ENCODE results near the gene UCHL5. TPM values are rescaled to one million over a fixed set of nuclear protein-coding genes. Genes with fewer than 3 reads are reported as not detected.

Gene UCHL5
- total RNA-seq, 1 donor from 2014 or later = 20.4 TPM

DNA sequence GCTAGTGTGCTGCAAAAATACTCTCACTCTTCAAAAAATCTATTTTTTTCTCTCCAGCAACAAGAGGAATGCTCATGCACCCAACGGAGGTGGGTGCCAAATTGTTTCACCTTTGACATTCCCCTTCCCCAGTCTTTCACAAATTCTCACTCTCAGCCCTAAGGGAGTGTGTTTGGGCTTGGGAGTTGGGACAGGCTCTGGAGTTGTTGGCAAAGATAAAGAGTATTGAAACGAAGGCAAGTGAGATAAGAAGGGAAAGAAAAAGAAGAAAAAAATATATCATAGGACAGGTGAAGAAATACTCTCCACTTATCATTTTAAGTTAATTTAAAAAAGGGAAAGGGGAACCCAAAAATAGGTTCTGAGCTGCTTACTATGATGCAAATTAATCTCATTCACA lies 82.6 kb downstream of the UCHL5 start:
- Histone ChIP-seq H3K9ac (ENCODE audit: low read depth in 1 of 3, low read length in 3 of 3) (no peak overlapping the region), H3K4me1 (ENCODE audit: control insufficient read depth in 3 of 3, insufficient read depth in 3 of 3, low read length in 3 of 3) (no peaks in the 10 kb centered on the region), H3K4me3 (ENCODE audit: low read length in 3 of 3) (no peak overlapping the region), H3K9me3 (ENCODE audit: control insufficient read depth in 3 of 3, low read length in 3 of 3) (no peaks in the 10 kb centered on the region), H3K27ac (ENCODE audit: low read depth, low read length) (no peak overlapping the region), H3K27me3 (ENCODE audit: control insufficient read depth in 3 of 3, insufficient read depth in 3 of 3, low read length in 3 of 3) (no peaks in the 10 kb centered on the region), H3K36me3 (ENCODE audit: control insufficient read depth in 3 of 3, insufficient read depth in 3 of 3, low read length in 3 of 3) (no peaks in the 10 kb centered on the region)

DNA sequence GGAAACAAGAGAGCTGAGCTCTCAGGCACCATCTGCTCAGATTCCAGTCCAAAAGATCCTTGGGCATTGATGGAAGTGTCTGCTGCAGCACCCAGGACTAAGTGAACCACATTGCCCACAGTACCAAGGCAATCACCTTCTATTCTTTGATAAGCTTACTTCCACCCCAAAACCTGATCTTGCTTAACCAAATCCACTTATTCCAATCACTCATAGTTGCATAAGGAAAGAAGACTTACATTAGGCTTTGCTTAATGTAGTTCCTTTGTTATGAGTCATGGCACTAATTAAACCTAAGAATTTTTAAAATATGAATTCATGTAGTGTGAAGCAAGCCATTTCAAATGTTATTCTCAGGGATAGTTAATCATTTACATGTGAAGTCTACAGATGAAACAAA lies 84.5 kb downstream of the UCHL5 start:
- H3K36me3 ChIP-seq (ENCODE audit: control insufficient read depth in 3 of 3, insufficient read depth in 3 of 3, low read length in 3 of 3) = no peaks in the 10 kb centered on the region
- H3K27ac ChIP-seq (ENCODE audit: low read depth, low read length) = no peak overlapping the region
- no peaks in the 10 kb centered on the region for H3K27me3 ChIP-seq (ENCODE audit: control insufficient read depth in 3 of 3, insufficient read depth in 3 of 3, low read length in 3 of 3)
- H3K9me3 ChIP-seq (ENCODE audit: control insufficient read depth in 3 of 3, low read length in 3 of 3) = no peaks in the 10 kb centered on the region
- H3K4me3 ChIP-seq (ENCODE audit: low read length in 3 of 3) = no peak overlapping the region
- H3K4me1 ChIP-seq (ENCODE audit: control insufficient read depth in 3 of 3, insufficient read depth in 3 of 3, low read length in 3 of 3) = no peaks in the 10 kb centered on the region
- H3K9ac ChIP-seq (ENCODE audit: low read depth in 1 of 3, low read length in 3 of 3) = no peak overlapping the region

- Histone ChIP-seq H3K4me3 (ENCODE audit: low read length in 3 of 3) (no peak overlapping the region), H3K9me3 (ENCODE audit: control insufficient read depth in 3 of 3, low read length in 3 of 3) (no peaks in the 10 kb centered on the region), H3K36me3 (ENCODE audit: control insufficient read depth in 3 of 3, insufficient read depth in 3 of 3, low read length in 3 of 3) (no peaks in the 10 kb centered on the region), H3K9ac (ENCODE audit: low read depth in 1 of 3, low read length in 3 of 3) (no peak overlapping the region), H3K27me3 (ENCODE audit: control insufficient read depth in 3 of 3, insufficient read depth in 3 of 3, low read length in 3 of 3) (no peaks in the 10 kb centered on the region), H3K4me1 (ENCODE audit: control insufficient read depth in 3 of 3, insufficient read depth in 3 of 3, low read length in 3 of 3) (no peaks in the 10 kb centered on the region), H3K27ac (ENCODE audit: low read depth, low read length) (no peak overlapping the region)
Observed at GRCh38 chr1:192973988-192974387, 85.2 kb downstream of the UCHL5 start.

DNA sequence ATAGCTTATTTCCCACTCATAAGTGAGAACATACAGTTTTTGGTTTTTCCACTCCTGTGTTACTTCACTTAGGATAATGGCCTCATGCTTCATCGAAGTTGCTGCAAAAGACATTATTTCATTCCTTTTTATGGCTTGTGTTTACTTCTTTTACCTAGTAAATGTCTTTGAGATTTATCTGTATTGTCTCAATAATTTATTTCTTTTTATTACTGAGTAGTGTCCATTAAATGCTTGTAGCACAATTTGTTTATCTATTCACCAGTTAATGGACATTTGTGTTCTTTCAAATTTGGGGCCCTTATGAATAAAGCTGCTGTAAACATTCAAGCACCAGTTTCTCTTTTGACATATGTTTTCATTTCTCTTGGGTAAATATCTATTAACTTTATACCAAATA lies 86.0 kb downstream of the UCHL5 start:
- no peaks in the 10 kb centered on the region for H3K36me3 ChIP-seq (ENCODE audit: control insufficient read depth in 3 of 3, insufficient read depth in 3 of 3, low read length in 3 of 3)
- no peak overlapping the region for H3K4me3 ChIP-seq (ENCODE audit: low read length in 3 of 3)
- no peaks in the 10 kb centered on the region for H3K4me1 ChIP-seq (ENCODE audit: control insufficient read depth in 3 of 3, insufficient read depth in 3 of 3, low read length in 3 of 3)
- H3K9ac ChIP-seq (ENCODE audit: low read depth in 1 of 3, low read length in 3 of 3) = no peak overlapping the region
- H3K27ac ChIP-seq (ENCODE audit: low read depth, low read length) = no peak overlapping the region
- no peaks in the 10 kb centered on the region for H3K27me3 ChIP-seq (ENCODE audit: control insufficient read depth in 3 of 3, insufficient read depth in 3 of 3, low read length in 3 of 3)
- no peaks in the 10 kb centered on the region for H3K9me3 ChIP-seq (ENCODE audit: control insufficient read depth in 3 of 3, low read length in 3 of 3)

DNA sequence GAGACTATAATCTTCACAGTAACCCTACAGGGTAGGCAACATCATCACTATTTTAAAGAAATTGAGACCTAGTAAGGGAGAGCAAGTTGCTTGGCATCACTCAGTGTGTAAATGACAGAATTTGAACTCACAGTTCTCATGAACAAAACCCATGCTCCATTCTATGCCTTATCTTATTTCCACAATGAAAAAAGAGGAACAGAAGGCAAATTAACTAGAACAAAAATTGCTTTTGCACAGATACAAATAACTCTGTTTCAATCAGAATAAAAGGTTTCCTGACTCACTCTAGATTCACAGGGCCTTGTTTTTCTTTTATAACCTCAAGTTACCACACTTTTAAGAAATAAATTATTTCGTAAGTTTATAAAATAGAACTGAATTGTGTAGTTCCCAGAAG lies 90.1 kb downstream of the UCHL5 start:
- Histone ChIP-seq H3K27ac (ENCODE audit: low read depth, low read length) (no peak overlapping the region), H3K4me3 (ENCODE audit: low read length in 3 of 3) (no peak overlapping the region), H3K9ac (ENCODE audit: low read depth in 1 of 3, low read length in 3 of 3) (no peak overlapping the region)

GRCh38 chr1:192968323-192968722 lies 90.8 kb downstream of the UCHL5 start:
- no peaks in the 10 kb centered on the region for H3K27me3 ChIP-seq (ENCODE audit: control insufficient read depth in 3 of 3, insufficient read depth in 3 of 3, low read length in 3 of 3)
- H3K36me3 ChIP-seq (ENCODE audit: control insufficient read depth in 3 of 3, insufficient read depth in 3 of 3, low read length in 3 of 3) = no peaks in the 10 kb centered on the region
- H3K9ac ChIP-seq (ENCODE audit: low read depth in 1 of 3, low read length in 3 of 3) = no peak overlapping the region
- no peaks in the 10 kb centered on the region for H3K9me3 ChIP-seq (ENCODE audit: control insufficient read depth in 3 of 3, low read length in 3 of 3)
- H3K27ac ChIP-seq (ENCODE audit: low read depth, low read length) = no peak overlapping the region
- no peak overlapping the region for H3K4me3 ChIP-seq (ENCODE audit: low read length in 3 of 3)
- no peaks in the 10 kb centered on the region for H3K4me1 ChIP-seq (ENCODE audit: control insufficient read depth in 3 of 3, insufficient read depth in 3 of 3, low read length in 3 of 3)

More for the DNA sequence above, 90.1 kb downstream of the UCHL5 start:
- Histone ChIP-seq H3K36me3 (ENCODE audit: control insufficient read depth in 3 of 3, insufficient read depth in 3 of 3, low read length in 3 of 3) (no peaks in the 10 kb centered on the region), H3K4me1 (ENCODE audit: control insufficient read depth in 3 of 3, insufficient read depth in 3 of 3, low read length in 3 of 3) (no peaks in the 10 kb centered on the region), H3K9me3 (ENCODE audit: control insufficient read depth in 3 of 3, low read length in 3 of 3) (no peaks in the 10 kb centered on the region), H3K27me3 (ENCODE audit: control insufficient read depth in 3 of 3, insufficient read depth in 3 of 3, low read length in 3 of 3) (no peaks in the 10 kb centered on the region)

GRCh38 chr1:192967901-192968300 lies 91.3 kb downstream of the UCHL5 start:
- Histone ChIP-seq H3K27me3 (ENCODE audit: control insufficient read depth in 3 of 3, insufficient read depth in 3 of 3, low read length in 3 of 3) (no peaks in the 10 kb centered on the region), H3K4me3 (ENCODE audit: low read length in 3 of 3) (no peak overlapping the region), H3K4me1 (ENCODE audit: control insufficient read depth in 3 of 3, insufficient read depth in 3 of 3, low read length in 3 of 3) (no peaks in the 10 kb centered on the region), H3K9me3 (ENCODE audit: control insufficient read depth in 3 of 3, low read length in 3 of 3) (no peaks in the 10 kb centered on the region), H3K9ac (ENCODE audit: low read depth in 1 of 3, low read length in 3 of 3) (no peak overlapping the region), H3K36me3 (ENCODE audit: control insufficient read depth in 3 of 3, insufficient read depth in 3 of 3, low read length in 3 of 3) (no peaks in the 10 kb centered on the region), H3K27ac (ENCODE audit: low read depth, low read length) (no peak overlapping the region)

- H3K27ac ChIP-seq (ENCODE audit: low read depth, low read length) = no peak overlapping the region
- no peak overlapping the region for H3K9ac ChIP-seq (ENCODE audit: low read depth in 1 of 3, low read length in 3 of 3)
- no peaks in the 10 kb centered on the region for H3K27me3 ChIP-seq (ENCODE audit: control insufficient read depth in 3 of 3, insufficient read depth in 3 of 3, low read length in 3 of 3)
- H3K4me1 ChIP-seq (ENCODE audit: control insufficient read depth in 3 of 3, insufficient read depth in 3 of 3, low read length in 3 of 3) = no peaks in the 10 kb centered on the region
- no peak overlapping the region for H3K4me3 ChIP-seq (ENCODE audit: low read length in 3 of 3)
- H3K36me3 ChIP-seq (ENCODE audit: control insufficient read depth in 3 of 3, insufficient read depth in 3 of 3, low read length in 3 of 3) = no peaks in the 10 kb centered on the region
- no peaks in the 10 kb centered on the region for H3K9me3 ChIP-seq (ENCODE audit: control insufficient read depth in 3 of 3, low read length in 3 of 3)
Observed at GRCh38 chr1:192967211-192967877, 91.8 kb downstream of the UCHL5 start.

DNA sequence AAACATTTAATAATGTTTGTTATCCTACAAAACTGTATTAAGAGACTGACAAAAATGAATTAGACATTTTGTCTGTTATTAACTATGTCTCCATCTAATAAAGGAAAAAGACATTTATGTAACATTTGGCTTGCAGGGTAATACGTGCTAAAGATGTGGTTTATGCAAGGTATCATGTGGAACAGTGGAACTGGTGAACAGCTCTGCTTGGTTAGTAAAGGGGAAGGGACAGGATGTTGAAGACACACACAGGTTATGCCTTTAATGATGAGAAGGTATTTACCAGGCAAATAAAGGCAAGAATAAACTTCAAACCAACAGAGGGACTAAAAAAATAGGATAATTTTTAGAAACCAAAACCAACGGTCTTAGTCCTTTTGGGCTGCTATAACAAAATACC lies 93.1 kb downstream of the UCHL5 start:
- Histone ChIP-seq H3K27ac (ENCODE audit: low read depth, low read length) (no peak overlapping the region), H3K36me3 (ENCODE audit: control insufficient read depth in 3 of 3, insufficient read depth in 3 of 3, low read length in 3 of 3) (no peaks in the 10 kb centered on the region), H3K27me3 (ENCODE audit: control insufficient read depth in 3 of 3, insufficient read depth in 3 of 3, low read length in 3 of 3) (no peaks in the 10 kb centered on the region), H3K9ac (ENCODE audit: low read depth in 1 of 3, low read length in 3 of 3) (no peak overlapping the region), H3K4me1 (ENCODE audit: control insufficient read depth in 3 of 3, insufficient read depth in 3 of 3, low read length in 3 of 3) (no peaks in the 10 kb centered on the region), H3K9me3 (ENCODE audit: control insufficient read depth in 3 of 3, low read length in 3 of 3) (no peaks in the 10 kb centered on the region), H3K4me3 (ENCODE audit: low read length in 3 of 3) (no peak overlapping the region)

GRCh38 chr1:192962901-192963300 lies 96.3 kb downstream of the UCHL5 start:
- H3K36me3 ChIP-seq (ENCODE audit: control insufficient read depth in 3 of 3, insufficient read depth in 3 of 3, low read length in 3 of 3) = no peaks in the 10 kb centered on the region
- no peaks in the 10 kb centered on the region for H3K4me1 ChIP-seq (ENCODE audit: control insufficient read depth in 3 of 3, insufficient read depth in 3 of 3, low read length in 3 of 3)
- H3K4me3 ChIP-seq (ENCODE audit: low read length in 3 of 3) = no peak overlapping the region
- no peak overlapping the region for H3K27ac ChIP-seq (ENCODE audit: low read depth, low read length)
- H3K9ac ChIP-seq (ENCODE audit: low read depth in 1 of 3, low read length in 3 of 3) = no peak overlapping the region
- H3K27me3 ChIP-seq (ENCODE audit: control insufficient read depth in 3 of 3, insufficient read depth in 3 of 3, low read length in 3 of 3) = no peaks in the 10 kb centered on the region
- H3K9me3 ChIP-seq (ENCODE audit: control insufficient read depth in 3 of 3, low read length in 3 of 3) = no peaks in the 10 kb centered on the region
